Colon (tissue), 2 donors: ENCODE results near the gene SRC.

Experiments
- FAIRE-seq: peaks from 2 replicates; lab custom pipeline; 2012; peaks lifted over from hg19 to GRCh38; lab: Jason Lieb, UNC
- donor health status: control.
- donor health status: control.

Gene SRC

GRCh38 chr20:37430778-37431460 lies 85.0 kb downstream of the SRC start:
- FAIRE-seq, result no peak

- no peak for FAIRE-seq
Measured at GRCh38 chr20:37431786-37432185, 85.8 kb downstream of the SRC start.

DNA sequence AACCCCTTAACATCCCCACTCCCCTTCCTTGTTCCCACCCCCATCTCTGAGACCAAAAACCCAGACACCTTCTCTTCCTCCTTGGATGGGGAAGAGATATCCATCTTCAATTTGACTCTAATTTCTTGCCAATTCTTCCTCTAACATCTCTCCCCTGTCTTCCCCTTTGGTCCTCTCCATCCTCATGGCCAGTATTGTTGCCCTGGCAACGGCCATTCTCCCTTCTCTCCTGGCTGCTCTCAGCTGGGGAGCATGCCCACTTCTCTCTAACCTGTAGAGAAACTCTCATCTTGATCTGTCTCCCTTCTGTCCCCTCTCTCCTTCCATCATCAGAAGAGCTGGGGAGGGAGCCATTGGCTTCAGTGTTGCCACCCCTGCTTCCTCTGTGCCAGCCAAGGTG lies 86.7 kb downstream of the SRC start:
- no peak for FAIRE-seq

DNA sequence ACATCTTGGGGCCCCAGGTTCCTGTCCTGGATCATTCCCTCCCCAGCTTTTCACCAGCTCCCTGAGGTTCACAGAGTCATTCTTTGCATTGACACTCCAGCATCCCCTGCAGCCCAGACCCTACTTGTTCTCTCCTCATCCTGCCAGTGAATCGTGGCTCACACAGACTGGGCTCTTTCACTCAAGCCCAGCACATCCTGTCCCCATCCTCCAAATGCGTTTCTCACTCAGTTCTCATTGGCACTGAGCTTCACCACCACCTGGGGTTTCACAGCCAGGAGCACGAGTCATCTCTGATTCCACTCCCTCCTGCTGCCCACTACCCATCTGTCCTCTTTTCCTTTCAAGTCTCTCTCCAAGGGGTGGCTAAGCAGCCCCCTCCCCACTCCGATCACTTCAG lies 89.7 kb downstream of the SRC start:
- FAIRE-seq, result no peak

- FAIRE-seq, result no peak
Measured at GRCh38 chr20:37436527-37437186, 90.7 kb downstream of the SRC start.

DNA sequence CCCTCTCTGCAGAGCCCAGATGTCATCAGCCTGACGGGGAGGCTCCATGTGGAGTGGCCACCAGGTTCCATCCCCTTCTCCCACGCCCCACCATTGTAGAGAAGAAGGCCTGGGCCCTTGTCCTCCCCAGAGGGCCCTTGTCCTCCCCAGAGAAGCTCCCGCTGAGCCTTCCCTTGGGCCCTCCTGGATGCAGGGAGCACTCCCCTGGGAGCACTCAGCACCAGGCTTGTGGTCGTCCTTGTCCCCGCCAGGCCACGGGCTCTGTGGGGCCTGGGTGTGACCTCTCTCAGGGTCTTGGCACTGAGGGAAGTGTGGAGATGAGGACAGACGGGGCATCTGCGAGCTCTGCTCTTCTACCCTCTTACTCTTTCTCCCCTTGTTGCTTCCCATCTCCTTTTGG lies 91.7 kb downstream of the SRC start:
- FAIRE-seq, result no peak

- FAIRE-seq, result no peak
Measured at GRCh38 chr20:37438464-37439222, 92.7 kb downstream of the SRC start.

GRCh38 chr20:37439223-37439933 lies 93.4 kb downstream of the SRC start:
- no peak for FAIRE-seq

- FAIRE-seq, result no peak
Measured at GRCh38 chr20:37441023-37441422, 95.1 kb downstream of the SRC start.

GRCh38 chr20:37442547-37442946 lies 96.6 kb downstream of the SRC start:
- FAIRE-seq, result no peak

DNA sequence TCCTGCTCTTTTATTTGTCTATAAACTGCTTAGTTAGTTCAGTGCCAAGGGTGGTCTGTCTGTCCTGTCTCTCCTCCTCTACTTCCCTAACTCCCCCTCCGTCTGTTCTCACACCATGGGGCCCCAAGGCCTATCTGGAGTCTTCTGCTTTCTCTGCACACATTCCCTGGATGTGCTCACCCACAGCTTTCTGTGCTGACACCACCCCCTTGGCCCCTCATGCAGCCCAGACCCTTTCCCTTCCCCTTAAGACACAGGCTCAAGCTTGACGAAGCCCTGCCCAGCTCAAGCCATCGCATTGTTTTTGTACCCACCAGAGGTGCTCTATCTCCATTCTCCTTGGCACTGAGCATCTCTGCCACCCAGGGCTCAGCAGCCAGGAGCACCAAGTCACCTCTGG lies 97.0 kb downstream of the SRC start:
- no peak for FAIRE-seq

DNA sequence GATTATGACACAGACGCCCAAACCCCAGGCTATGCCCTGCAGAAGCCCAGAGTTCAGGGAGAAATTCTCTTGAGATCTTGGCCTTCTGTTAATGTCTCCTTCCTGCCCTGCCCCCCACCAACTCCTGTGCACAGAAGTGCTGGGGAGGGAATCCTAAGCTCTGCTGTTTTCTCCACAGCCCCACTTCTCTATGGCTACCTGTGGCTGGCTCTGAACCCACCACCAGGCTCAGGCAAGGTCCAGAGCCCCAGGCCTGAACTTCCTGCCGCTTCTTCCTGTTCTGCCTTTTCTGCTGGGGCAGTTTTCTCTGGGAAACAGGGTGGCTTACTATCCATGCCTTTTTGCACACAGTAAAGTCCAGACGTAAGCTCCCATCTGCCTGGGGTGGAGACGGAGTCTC lies 97.7 kb downstream of the SRC start:
- FAIRE-seq, result no peak

DNA sequence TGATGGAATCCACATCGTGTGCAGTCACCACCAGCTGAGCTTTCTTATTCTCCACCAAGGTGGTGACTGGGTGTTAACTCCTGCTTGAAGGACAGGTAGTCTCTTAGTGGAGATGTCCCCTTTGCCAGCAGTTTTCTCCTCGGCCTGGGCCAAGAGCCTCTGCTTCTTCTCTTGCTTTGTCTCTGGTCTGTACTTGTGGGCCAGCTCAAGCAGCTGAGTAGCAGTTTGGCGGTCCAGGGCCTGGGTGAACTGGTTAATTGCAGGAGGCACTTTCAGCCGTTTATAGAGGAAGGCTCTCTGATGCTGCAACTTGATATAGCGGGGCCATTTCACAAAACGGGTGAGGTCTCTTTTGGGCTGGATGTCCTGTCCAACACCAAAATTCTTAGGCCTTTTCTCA lies 99.1 kb downstream of the SRC start:
- FAIRE-seq, result no peak

DNA sequence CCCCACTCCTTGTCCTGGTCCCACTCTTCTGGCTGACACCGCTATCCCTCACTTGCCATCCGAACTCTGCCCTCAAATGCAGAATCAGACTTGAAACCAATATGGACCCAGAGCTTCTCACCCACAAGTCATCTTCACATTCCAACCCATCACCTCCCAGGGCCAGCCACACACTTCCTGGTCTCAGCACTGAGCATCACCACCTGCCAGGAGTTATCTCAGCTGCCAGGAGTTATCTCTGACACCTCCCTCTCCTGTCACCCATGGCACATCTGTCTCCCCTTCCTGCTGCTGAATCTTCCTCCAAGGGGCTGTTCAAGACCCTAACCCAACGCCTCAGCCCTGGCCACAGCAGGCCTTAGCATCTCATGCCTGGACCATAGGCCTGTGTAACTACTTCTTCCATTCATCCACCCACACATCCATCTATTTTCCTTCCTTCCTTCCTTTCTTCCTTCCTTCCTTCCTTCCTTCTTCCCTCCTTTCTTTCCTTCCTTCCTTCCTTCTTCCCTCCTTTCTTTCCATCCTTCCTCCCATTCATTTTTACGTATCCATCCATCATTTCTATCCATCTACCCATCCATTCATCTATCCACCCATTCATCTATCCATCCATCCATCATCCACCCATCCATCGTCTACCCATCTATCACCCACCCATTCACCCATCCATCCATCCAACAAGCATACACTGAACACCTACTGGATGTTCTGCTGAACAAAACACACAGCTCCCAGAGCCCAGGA lies 100.5 kb downstream of the SRC start:
- FAIRE-seq, result no peak

- FAIRE-seq, result no peak
Measured at GRCh38 chr20:37447688-37448087, 101.7 kb downstream of the SRC start.

DNA sequence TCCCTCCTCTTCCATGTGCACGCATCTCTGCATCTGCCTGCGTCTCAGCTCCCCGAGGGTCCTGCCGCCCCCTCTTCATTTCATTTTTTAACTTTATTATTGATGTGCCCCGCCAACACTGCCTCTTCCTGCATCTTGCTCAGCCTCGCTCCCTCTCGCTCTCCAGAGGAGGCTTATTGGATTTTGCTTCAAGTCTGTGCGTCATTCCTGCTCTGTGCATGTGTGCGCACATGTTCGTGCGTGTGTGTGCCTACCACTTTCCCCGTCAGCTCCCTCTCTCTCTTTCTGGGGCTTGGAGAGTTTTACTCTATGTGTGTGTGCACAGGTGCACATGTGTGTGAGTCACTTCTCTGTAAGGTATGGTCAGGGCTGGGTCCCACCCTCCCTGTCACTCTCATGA lies 103.3 kb downstream of the SRC start:
- no peak for FAIRE-seq

DNA sequence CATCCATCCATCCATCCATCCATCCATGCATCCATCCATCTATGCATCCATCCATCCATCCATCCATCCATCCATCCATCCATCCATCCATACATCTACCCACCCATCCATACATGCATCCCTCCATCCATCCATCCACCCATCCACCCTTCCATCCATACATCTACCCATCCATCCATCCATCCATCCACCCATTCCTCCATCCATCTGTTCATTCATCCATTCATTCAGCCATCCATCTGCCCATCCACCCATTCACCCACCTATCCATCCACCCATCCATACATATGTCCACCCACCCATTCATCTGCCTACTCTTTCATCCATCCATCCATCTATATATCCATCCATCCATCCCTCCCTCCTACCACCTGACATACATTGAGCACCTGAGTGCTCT lies 104.4 kb downstream of the SRC start:
- FAIRE-seq, result no peak

- no peak for FAIRE-seq
Measured at GRCh38 chr20:37451616-37452015, 105.7 kb downstream of the SRC start.

DNA sequence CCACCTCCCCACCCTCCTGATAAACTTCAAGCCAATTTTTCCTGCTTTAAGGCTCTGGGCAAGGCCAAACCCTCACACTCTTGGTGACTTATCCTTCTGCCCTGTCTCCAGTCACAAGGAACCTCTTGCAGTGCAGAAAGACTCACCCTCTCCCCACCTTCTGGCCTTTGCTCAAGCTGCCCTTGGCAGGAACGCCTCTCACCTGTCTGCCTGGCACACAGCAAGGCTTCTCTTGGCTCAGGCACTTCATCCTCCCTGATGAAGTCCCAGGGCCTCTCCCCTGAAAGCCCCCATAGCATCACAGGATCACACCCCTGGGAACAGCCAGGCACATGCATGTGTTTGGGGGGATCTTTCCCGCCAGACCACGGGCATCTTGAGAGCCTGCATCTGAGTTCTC lies 106.3 kb downstream of the SRC start:
- no peak for FAIRE-seq

- no peak for FAIRE-seq
Measured at GRCh38 chr20:37453288-37453687, 107.3 kb downstream of the SRC start.

GRCh38 chr20:37453836-37454235 lies 107.9 kb downstream of the SRC start:
- no peak for FAIRE-seq
